ENCODE results near the gene LAMA3.

DNA sequence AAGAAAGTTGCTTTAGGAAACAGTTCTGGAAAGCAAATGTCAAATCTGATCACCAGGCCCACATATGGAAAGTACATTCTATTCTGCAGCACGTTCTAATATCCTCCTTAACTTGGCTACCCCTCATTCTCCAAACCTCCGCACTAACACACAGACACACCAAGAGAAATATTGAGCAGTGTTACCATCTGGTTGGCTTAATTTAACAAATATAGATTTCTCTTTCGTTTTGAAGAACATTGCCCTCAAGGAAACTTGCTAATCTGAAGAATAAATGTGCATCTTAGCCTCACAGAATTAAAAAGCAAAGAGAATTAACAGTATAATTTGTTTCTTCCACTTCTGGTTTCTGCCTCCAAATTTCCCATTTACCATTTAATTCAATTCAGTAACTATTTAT is 252.5 kb downstream of the LAMA3 start:
- no peak for TF ChIP-seq EZH2 (IDR thresholded peaks at IDR 0.05; ENCODE audit: borderline replicate concordance, low read length)
- TF ChIP-seq, protein P1, sequence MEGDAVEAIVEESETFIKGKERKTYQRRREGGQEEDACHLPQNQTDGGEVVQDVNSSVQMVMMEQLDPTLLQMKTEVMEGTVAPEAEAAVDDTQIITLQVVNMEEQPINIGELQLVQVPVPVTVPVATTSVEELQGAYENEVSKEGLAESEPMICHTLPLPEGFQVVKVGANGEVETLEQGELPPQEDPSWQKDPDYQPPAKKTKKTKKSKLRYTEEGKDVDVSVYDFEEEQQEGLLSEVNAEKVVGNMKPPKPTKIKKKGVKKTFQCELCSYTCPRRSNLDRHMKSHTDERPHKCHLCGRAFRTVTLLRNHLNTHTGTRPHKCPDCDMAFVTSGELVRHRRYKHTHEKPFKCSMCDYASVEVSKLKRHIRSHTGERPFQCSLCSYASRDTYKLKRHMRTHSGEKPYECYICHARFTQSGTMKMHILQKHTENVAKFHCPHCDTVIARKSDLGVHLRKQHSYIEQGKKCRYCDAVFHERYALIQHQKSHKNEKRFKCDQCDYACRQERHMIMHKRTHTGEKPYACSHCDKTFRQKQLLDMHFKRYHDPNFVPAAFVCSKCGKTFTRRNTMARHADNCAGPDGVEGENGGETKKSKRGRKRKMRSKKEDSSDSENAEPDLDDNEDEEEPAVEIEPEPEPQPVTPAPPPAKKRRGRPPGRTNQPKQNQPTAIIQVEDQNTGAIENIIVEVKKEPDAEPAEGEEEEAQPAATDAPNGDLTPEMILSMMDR (conservative IDR thresholded peaks at IDR 0.05 in 1 of 2, IDR thresholded peaks at IDR 0.05 in 1 of 2; ENCODE audit: extremely low read depth in 1 of 2, insufficient read depth in 1 of 2, low read depth in 1 of 2, low read length in 2 of 2), result no peak

Data from mammary epithelial cell (primary cell).